Activated T-cell treated with anti-CD3 and anti-CD28 coated beads, Interleukin-2, amount 50 U/mL, for 1 hour (primary cell): ENCODE results near the gene DNM3.
"Not testable (repeated sequence)": the region's sequence is repeated elsewhere in the genome, so short reads cannot be mapped to it uniquely, and the experiment has no call there.

Experiments
- DNase-seq: peaks from one replicate; pipeline ENCODE4 v3.0.0-alpha.2; 2020

DNM3 gene

DNA sequence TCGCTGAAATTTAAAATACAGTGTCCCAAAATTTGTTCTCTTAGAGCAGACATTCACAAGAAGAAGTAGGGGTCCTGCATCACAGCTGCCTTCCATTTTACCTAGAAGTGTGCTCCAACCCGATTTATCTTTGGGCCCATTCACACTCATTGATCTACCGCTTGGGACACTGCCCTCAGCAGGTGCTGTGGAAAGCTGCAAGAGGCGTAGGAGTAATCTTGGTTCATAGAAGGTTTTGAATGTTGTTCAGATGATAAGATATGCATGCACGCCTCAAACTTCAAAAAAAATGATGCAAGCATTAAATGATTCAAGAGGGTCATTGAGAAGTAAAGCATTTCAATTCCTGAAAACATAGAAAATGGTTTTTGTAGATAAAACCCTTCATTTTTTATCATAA is 560.6 kb downstream of the DNM3 start:
- DNase-seq: no peak

DNA sequence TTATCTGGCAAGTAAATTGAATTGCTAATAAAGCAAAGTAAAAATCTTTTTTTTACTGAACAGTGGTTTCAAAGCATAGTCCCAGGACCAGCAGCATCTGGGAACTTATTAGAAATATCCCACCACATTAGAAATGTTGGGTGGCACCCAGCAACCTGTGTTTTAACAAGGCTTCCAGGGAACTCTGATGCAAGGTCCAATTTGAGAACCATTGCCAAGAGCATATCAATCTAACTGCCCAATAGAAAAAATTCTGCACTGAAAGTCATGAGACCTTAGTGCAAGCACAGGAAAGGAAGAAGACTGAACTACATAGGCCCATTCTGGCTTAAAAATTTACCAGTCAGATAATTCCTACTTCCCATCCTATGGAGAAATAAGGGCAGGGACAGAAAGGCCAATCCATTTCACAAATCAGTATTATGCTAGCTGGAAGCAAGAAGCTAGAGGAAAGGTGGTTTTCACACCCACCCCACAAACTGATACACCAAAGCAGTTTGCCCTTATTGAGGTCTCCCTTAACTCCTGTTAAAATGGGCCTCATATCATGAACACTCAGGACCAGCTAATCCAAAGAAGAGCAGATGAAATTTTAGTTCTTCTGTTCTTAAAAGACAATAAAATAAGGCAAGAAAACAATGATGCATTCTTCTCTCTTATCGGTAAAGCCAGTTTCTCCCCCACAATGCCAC is 561.7 kb downstream of the DNM3 start:
- no peak for DNase-seq

DNA sequence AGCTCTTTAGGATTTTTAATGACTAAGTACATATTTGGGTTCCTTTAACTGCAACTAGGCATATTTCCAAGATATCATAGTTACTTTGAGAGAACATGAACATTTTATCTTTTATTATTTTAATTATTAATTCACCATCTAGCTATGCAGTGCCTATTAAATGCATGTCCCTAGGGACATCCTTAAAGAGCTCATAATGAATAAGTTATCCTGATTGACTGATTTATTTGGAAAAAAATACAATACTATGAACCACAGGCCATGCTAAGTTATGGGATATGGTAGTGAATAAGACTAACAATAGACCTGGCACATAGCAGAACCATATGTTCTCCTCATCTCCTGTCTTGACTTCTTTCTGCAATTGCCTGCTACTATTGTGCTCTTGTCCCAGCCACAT is 562.8 kb downstream of the DNM3 start:
- DNase-seq: no peak

DNA sequence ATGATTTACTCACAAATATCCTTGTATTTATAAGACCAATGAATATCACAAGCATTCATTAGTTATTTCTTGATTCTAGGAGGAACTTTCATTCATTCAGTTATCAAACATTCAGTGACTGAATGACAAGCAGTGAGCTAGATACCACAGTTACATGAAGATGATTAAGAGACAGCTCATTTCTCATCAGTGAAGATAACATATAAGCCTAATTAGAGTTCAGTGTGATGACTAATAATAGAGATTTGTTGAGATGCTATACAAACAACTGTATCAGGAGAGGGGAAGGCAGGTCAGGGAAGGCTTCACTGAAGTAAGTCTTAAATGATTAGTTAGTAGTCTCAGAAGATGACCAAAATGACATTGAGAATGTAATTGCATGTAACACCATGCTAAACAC is 564.6 kb downstream of the DNM3 start:
- DNase-seq: no peak

DNA sequence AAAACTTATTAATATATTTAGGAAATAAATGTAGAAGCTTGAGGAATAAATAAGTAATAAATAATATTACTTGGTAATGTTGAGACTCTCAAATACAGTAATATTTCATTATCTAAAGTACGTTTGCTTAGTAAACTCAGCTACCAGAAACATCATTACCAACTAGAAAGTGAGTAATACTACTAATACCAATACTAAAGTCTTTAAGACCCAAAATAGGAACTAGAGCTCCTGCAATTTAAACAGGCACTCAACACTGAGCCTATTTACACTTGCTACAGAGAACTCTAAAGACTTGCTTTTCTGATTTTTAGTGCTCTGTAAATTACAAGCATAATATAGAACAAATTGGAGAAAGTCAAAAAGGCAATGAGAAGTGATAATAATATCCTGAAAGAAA is 565.7 kb downstream of the DNM3 start:
- DNase-seq: no peak

DNA sequence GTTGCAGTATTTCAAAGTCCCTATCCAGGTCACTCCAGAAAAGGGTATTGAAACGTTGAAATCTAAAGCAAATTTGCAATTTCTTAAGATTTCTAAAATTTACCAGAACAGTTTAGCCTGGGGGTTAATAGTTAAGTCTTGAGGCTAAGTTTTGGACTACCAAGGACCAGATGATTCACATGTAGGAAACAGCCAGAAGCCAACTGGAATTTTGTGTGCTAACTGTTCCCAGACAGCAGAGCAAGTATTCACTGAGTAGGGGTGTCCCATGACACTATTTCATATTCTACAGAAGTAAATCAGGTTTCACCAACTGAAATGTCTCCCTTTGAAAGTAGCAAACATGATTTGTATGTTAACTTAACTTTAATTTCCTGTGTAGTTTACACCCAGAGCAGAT is 567.7 kb downstream of the DNM3 start:
- DNase-seq: no peak

DNA sequence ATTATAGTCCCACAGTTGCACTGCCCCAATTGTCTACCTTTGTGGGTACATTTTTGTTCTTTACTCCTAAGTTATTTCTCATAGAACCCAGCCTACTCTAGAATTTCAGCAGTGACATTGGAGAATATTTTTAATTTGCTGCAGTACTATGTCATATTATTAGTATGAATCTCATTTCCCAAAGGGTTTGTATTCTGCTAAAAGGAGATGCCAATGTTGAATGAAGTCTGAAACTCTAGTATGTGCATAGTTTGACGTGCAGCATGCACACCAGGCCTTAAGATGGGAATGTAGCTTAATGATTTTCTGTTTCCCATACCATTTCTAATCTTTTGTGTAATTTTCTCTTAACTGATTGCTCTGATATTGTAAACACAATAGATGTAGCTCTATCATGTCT is 568.7 kb downstream of the DNM3 start:
- no peak for DNase-seq

DNA sequence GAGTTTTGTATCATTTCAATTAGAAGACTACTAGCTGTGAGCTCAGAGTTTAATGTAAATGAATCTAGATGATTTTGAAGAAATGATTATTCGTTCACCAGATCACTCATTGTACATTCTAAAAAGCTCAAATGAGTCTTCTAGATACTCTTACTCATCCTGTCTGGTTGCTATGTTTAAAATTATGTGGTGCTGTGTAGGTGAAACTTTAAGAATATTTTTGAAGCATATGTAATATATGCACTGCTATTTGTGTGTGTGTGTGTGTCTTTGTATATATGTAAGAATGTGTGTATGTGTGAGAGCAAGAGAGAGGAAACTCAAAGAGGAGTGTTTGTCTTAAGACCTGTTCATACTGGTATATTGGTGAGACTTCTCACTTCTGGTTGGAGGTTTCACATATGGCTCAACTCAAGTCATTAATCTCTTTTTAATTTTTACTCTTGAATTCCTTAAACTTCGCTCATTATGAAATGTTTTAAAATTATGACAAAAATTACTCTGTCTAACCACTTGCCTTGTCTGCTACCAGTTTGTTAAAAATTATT is 570.6 kb downstream of the DNM3 start:
- no peak for DNase-seq

DNA sequence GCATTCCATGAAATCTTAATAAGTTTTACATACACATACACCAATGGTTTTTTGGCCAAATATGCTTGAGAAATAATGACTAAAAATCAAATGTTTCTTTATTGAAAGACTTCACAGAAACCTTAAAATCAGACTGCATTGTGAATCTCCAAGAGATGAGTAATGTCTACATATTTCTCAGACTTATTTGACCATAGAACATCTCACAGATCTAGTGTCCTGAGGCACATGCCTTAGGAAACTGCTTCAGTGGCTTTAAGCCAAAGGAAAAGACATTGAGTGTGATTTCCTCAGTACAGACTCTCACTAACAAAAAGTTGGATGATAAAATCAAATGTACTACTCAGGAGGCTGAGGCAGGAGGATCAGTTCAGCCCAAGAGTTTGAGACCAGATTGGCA is 573.0 kb downstream of the DNM3 start:
- DNase-seq: no peak

DNA sequence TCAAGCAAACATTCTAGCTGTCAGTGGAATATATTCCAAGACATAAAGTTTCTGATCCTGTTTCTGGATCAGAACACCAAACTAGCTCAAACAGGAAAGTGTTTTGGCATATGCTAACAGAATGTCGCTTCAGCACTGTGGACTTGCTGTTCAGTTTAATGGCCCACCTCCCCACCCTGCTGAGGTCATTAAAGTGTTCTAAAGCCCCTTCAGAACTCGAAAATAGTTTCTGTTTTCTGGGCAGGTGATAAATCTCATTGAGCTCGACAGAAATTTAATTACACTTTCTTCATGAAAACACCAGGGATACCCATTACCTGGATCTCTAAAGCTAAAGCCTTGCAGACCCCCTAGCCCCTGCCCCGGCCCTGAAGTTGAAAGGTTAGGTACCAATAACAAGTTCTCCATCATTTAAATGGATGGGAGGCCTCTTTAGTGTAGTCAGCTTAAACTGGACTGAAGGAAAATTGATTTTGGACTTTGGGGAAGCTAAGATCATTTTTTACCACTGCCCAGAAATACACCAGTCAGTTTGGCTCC is 575.3 kb downstream of the DNM3 start:
- no peak for DNase-seq

DNA sequence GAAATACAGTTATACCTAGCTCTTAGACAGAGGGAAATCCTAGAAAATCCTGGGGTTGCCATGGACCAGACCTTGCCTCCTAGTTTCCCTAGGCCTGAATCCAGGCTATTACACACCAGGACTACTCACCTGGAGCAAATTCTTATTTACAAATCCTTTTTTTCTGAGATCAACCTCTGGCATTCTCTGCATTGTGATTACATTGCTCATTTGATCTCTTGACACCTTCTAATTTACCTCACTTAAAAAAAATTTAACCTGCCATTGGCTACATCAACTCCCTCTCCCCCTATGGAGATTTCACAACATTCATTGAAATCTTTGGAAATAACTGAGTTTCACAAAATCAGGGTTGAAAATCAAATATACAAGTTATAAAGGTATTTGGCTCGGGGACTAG is 576.3 kb downstream of the DNM3 start:
- no peak for DNase-seq

DNA sequence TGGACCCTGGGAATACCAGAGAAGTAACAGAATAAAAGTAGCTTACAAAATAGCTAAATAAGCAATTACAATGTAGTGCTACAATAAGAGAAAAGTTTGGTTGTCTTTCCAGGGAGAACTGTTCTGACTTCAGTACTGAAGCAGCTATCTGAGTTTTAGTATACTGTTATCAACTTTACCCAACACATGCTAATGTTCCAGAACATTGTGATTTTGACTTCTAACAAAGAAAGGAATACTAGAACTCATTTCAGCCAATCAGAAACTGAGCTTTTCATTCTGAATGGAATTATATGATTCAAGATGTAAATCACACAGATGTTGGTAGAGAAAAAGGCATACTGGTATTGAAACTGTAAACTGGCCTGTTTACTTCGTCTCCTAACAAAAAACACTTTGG is 579.1 kb downstream of the DNM3 start, which contains the start of gene C1orf105:
Gene C1orf105 (plus strand): TSS at position 301 of the 400 bp plus-strand sequence. CDS start 201 bp downstream, outside the sequence.
- no peak for DNase-seq

DNA sequence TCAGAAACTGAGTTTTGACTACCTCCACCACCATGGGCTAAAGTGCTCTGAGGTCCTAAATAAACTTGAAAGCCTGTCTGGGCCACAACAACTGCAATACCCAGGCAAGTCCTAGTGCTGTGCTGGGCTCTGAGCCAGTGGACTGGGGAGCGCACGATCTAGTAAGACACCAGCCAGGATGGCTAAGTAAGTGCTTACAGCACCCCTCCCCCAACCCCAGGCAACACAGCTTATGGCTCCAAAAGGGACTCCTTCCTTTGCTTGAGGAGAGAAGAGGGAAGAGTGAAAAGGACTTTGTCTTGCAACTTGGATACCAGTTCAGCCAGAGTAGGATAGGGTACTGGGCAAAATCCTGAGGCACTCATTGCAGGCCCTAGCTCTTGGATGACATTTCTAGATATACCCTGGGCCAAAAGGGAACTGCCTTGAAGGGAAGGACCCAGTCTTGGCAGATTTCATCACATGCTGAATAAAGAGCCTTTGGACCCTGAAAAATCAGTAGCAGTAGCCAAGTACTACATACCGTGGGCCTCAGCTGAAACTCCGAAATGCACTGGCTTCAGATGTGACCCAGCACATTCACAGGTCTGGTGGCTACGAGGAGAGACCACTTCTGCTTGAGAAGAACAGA is 580.8 kb downstream of the DNM3 start:
- no peak for DNase-seq

DNA sequence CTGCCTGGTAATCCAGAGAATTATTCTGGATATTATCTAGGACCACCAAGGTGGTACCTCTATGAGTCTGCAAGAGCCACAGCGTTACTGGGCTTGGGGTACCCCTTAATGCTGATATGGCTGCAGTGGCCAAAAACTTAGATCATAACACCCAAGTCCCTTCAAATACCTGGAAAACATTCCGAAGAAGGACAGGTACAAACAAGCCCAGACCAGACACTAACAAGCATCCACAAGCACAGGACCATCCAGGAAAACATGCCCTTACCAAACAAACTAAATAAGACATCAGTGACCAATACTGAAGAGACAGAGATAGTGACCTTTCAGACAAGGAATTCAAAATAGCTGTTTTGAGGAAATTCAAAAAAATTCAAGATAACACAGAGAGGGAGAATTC is 582.0 kb downstream of the DNM3 start:
- DNase-seq: no peak

DNA sequence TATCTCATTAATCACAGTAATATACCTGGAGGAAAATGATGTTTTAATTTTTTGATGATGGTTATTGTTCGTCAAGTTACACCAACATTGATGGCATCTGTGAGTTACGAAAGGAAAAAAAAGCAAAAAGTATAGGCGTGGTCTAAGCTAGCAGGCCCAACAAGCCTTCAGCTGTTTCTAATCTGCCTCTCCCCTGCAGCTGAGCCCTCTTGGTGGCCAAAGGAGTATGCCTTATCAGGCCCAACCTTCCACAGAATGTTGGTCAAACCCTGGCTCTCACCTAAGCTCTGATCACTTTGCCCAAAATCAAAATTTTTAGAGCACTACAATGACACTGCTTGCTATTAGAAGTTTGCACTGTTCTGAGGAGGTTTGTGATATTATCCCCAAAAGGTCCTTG is 584.0 kb downstream of the DNM3 start:
- no peak for DNase-seq

DNA sequence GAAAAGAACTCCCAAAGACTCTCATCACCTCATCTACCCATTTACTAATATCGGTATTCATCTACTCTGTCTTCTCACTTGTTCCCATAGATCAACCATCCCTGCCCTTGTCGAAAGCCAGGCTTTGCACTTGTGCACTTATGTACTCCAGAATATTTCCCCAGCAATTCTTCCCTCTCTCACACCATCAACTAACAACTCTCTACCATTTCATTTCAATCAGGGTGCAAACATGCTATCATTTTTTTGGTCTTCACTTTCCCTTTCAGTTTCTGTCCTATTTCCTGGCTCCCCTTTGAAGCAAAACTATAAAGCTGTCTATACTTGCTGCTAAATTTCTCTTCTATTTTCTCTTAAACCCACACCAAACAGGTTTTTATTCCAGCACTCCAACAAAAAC is 585.9 kb downstream of the DNM3 start:
- no peak for DNase-seq

DNA sequence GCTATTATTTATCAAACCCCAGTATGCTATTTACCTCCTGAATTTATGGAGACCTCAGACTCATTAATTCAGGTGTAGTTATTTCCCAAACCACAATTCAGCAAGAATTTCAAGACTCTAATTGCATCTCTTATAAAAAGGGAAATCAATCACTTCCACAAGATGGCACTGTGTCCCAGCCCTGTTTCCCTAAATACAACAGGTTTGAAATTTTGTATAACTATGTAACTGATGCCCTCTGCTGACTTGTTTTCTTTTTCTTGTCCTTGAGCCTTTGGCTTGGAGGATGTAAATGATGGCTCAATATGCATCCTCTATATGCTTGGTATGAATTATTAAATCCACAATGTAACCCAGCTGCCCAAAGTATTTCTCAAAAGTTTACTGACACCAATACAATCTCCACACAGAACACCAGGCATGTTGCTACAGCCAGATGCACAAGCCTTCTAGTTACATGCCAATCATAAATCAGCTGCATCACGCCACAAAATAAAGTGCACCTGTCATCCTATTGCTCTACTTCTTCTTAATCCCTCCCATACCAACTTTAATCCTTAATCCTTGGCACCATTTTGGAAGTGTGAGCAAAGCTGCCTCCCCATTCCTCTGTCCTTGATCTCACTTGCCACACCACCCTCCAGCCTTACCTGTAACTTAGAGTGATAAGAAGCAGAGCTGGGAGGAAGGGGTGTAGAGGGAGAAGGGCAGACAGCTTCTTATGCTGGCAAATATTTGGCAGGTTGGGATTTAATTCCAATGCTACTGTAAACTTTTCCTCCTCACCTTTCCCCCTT is 588.2 kb downstream of the DNM3 start:
- DNase-seq: no peak

DNA sequence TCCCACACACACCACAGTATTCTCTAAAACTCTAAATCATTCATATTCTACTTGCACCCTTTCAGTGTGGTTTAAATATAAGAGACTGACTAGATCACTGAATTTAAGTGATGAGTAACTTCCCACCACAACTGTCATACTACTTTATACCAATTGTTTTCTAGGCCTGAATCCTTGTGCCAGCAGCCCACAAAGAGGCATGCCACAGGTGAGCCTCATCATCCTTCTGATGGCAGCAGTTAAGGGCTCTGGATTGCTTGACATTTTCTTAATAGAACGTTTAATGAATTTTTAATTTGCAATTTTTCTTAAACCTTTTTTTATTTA is 588.8 kb downstream of the DNM3 start:
- DNase-seq: no peak

DNA sequence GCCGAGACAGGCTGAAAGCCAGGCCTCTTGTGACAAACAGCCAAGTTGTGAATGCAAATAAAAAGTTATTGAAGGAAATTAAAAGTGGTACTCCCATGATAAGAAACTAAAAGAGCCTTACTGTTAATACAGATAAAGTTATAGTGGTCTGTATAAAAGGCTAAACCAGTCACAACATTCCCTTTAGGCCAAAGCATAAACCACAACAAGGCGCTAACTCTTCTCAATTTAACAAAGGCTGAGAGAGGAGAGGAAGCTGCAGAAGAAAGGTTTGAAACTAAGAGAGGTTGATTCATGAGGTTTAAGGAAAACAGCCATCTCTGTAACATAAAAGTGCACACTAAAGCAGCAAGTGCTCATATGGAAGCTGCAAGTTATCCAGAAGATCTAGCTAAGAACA is 589.9 kb downstream of the DNM3 start:
- no peak for DNase-seq

DNA sequence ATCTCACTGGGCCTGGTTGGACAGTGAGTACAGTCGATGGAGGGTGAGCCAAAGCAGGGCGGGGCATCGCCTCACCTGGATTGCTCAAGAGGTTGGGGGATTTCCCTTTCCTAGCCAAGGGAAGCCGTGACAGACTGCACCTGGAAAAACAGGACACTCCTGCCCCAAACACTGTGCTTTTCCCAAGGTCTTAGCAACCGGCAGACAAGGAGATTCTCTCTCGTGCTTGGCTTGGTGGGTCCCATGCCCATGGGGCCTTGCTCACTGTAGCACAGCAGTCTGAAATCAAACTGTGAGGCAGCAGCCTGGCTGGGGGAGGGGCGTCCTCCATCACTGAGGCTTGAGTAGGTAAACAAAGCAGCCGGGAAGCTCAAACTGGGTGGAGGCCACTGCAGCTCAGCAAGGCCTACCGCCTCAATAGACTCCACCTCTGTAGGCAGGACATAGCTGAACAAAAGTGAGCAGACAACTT is 590.5 kb downstream of the DNM3 start:
- DNase-seq: peak; percentile 39

DNA sequence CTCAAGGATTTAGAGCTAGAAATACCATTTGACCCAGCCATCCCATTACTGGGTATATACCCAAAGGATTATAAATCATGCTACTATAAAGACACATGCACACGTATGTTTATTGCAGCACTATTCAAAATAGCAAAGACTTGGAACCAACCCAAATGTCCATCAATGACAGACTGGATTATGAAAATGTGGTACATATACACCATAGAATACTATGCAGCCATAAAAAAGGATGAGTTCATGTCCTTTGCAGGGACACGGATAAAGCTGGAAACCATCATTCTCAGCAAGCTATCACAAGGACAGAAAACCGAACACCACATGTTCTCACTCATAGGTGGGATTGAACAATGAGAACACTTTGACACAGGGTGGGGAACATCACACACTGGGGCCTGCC is 595.9 kb downstream of the DNM3 start:
- not testable (repeated sequence) for DNase-seq

DNA sequence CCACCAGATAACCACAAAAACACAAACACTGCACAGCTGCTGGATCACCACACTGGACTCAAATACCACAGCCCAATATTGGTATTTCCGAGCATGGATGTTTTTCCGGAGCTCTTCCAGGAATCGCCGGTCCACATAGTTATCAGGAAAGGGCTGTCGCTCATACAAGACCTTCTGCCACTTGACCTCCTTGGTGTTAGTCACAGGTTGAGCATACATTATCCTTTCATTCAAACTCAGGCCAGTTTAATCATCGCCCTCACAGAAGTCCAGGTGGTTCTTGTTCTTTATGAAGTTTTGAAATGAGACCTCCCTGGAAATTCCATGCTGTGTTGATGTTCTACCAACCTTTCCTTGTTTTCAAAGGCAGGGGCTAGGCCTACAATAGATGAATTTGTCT is 601.1 kb downstream of the DNM3 start:
- no peak for DNase-seq

DNA sequence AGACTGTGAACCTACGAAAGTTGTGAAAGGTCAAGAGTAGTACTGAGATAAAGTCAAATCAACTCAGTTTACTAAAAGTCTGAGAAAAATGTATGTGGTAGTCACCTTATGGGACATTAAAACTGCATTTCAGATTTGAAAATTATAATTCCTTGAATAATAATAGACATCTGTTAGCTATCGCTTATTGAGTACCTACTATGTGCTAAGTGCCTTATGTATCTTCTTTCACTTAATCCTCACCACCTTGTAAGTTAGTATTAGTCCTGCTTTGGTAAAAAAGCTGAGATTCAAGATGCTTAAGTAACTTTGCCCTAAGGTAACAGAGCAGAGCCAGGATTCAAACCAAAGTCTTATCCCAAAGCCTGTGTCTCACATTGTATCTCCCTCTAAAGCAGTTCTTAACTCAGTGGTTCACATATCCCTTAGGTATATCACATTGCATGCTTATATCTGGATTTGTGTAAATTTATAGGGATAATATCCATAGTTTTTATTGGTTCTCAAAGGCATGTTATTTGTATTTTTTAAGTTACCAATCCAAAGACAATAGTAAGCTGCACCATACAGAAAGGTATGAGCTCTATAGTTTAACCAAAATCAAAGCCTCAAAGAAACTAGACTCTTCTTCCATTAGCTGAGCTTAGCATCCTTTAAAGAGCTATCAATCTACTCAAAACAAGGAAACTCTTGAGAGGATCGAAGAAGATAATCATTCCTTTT is 601.7 kb downstream of the DNM3 start:
- no peak for DNase-seq
